Adrenal gland (tissue), 12 donors: Measurements from ENCODE around the gene FAM20A. TPM values are rescaled to one million over a fixed set of nuclear protein-coding genes. Genes with fewer than 3 reads are reported as not detected.

ENCODE experiments used
- DNase-seq, 7 donors: peaks; one replicate each; pipeline ENCODE4 v3.0.0-alpha.2; 2019 to 2020
- H3K27ac ChIP-seq, 5 donors: fragments of 200-600 bp; sonication (generic) in 4 of 5; 1 replicate in 3 of 5; 2 replicates in 2 of 5; pipeline versions ENCODE4 v1.5.1 to v1.8.0; 2016 to 2020; ENCODE audit warnings: mild to moderate bottlenecking in 1 of 5
- H3K27me3 ChIP-seq: fragments of 200-600 bp; 2 replicates; pipeline ENCODE4 v1.8.0; 2021
- H3K36me3 ChIP-seq, 2 donors: fragments of 200-600 bp; replicated peaks in 1 of 2; 1 replicate in 1 of 2; 2 replicates in 1 of 2; pipeline versions ENCODE4 v1.5.1 to v1.8.0; 2018 to 2022
- H3K4me1 ChIP-seq, 2 donors: fragments of 200-600 bp; replicated peaks in 1 of 2; 1 replicate in 1 of 2; 2 replicates in 1 of 2; pipeline versions ENCODE4 v1.5.1 to v1.8.0; 2018 to 2021
- H3K4me3 ChIP-seq, 4 donors: fragments of 200-600 bp; sonication (generic) in 3 of 4; one replicate each; pipeline ENCODE4 v1.5.1; 2016 to 2018
- H3K9me3 ChIP-seq, 3 donors: fragments of 200-600 bp; sonication (generic) in 1 of 3; replicated peaks in 1 of 3; 1 replicate in 2 of 3; 2 replicates in 1 of 3; pipeline versions ENCODE4 v1.5.1 to v1.8.0; 2016 to 2021
- CTCF ChIP-seq, 6 experiments: fragments of 450-650 bp in 4 of 6; fragments of 200-600 bp in 2 of 6; sonication (generic) in 1 of 6; IDR thresholded peaks; 1 replicate in 5 of 6; 2 replicates in 1 of 6; pipeline versions ENCODE4 v1.5.1 to v1.8.0; 2016 to 2021; ENCODE audit warnings: antibody characterized with exemption in 6 of 6, mild to moderate bottlenecking in 2 of 6, moderate library complexity in 1 of 6
- POLR2A ChIP-seq, 2 donors: fragments of 450-650 bp; IDR thresholded peaks; one replicate each; pipeline ENCODE4 v1.6.1; 2017; ENCODE audit warnings: antibody characterized with exemption in 2 of 2, mild to moderate bottlenecking in 2 of 2, moderate library complexity in 1 of 2
- WGBS, 4 donors: extraction: QIAGEN DNeasy Blood & Tissue Kit in 2 of 4; methylation state at CpG; one replicate each; pipeline versions ENCODE4 v1.1.5 to v1.1.7; 2013 to 2017; 5-methylcytosine and 5-hydroxymethylcytosine counted together
- intact Hi-C, 2 donors: fragments of 100-400 bp; cut with DNase I; formaldehyde crosslinking; loops; one replicate each; pipeline versions ENCODE4 v1.14.1 to v1.15.0; 2022 to 2023
- polyA plus RNA-seq, 3 donors: library from polyadenylated mRNA; stranded (reverse); fragments of 200-250 nt in 2 of 3; fragments of 350-450 nt in 1 of 3; fragmentation: Illumina TruSeq in 1 of 3; extraction: RNeasy Lipid Tissue Mini Kit (QIAGEN cat#74804) in 1 of 3; gene quantifications; one replicate each; pipeline ENCODE4 v1.2.3, GENCODE V29; 2013 to 2014
- total RNA-seq, 9 donors: library from RNA; depleted of rRNA in 4 of 9; stranded (reverse); fragments of >200 nt in 4 of 9; fragments of 120-200 nt in 1 of 9; fragmentation: NEBNext Ultra II Directional in 1 of 9; extraction: Animal tissue kit (Norgen Biotek cat#: 25700) in 1 of 9; gene quantifications; one replicate each; pipeline versions ENCODE4 v1.1.0 to v1.2.4, GENCODE V29; 2013 to 2023
- donor health status: healthy with polysubstance abuse.
- donor health status: Bipolar disorder and iron deficiency.
- donor health status: DM: yes; HTN: yes; CAD: no.
- donor health status: DM: no; HTN: no; CAD: no.
- donor health status: DM: no; HTN: no; CAD: no.
- donor health status: DM: yes; HTN: yes; CAD: no.

FAM20A gene
- total and polyA plus RNA-seq, 12 donors: 0.67 to 25.9 (median 8.1) TPM

GRCh38 chr17:68542698-68543463 is 58.3 kb downstream of the FAM20A start:
- peaks cover 0 to 33% of the 10 kb centered on the region in 2 donors for H3K36me3 ChIP-seq
- no peak for TF ChIP-seq POLR2A (IDR thresholded peaks at IDR 0.05)
- TF ChIP-seq CTCF (IDR thresholded peaks at IDR 0.05): no peak

GRCh38 chr17:68541816-68542215 is 59.4 kb downstream of the FAM20A start:
- TF ChIP-seq CTCF (IDR thresholded peaks at IDR 0.05): no peak
- no peaks in the 10 kb centered on the region for H3K9me3 ChIP-seq
- intact Hi-C loops: no loop called here
- 84 to 94% (median 90%) methylated on average over 6 of the region's 6 CpGs for WGBS, 4 donors
- peaks cover 0 to 44% of the 10 kb centered on the region in 2 donors for H3K36me3 ChIP-seq
- peaks cover 0 to 2% of the 10 kb centered on the region in 2 donors for H3K4me1 ChIP-seq
- no peaks in the 10 kb centered on the region for H3K27me3 ChIP-seq
- H3K4me3 ChIP-seq: no peak overlapping the region
- H3K27ac ChIP-seq: no peak overlapping the region
- DNase-seq: no peak

More at GRCh38 chr17:68542698-68543463, 58.3 kb downstream of the FAM20A start:
- intact Hi-C loops: no loop called here
- no peak for DNase-seq
- H3K9me3 ChIP-seq: no peaks in the 10 kb centered on the region
- H3K4me3 ChIP-seq: no peak overlapping the region
- 94 to 97% (median 97%) methylated on average over 13 of the region's 13 CpGs for WGBS, 4 donors
- H3K4me1 ChIP-seq: no peaks in the 10 kb centered on the region
- no peak overlapping the region for H3K27ac ChIP-seq
- no peaks in the 10 kb centered on the region for H3K27me3 ChIP-seq

- intact Hi-C loops: no loop called here
- Histone ChIP-seq H3K27me3 (no peaks in the 10 kb centered on the region), H3K4me1 (peaks cover 0 to 10% of the 10 kb centered on the region in 2 donors), H3K27ac (no peak overlapping the region), H3K9me3 (no peaks in the 10 kb centered on the region), H3K36me3 (peaks cover 0 to 46% of the 10 kb centered on the region in 2 donors), H3K4me3 (no peak overlapping the region)
- WGBS, 4 donors: 89 to 95% (median 91%) methylated on average over 4 to 8 of the region's 8 CpGs
- no peak for TF ChIP-seq CTCF (IDR thresholded peaks at IDR 0.05)
- TF ChIP-seq POLR2A (IDR thresholded peaks at IDR 0.05): no peak
- DNase-seq: no peak
These were observed 60.2 kb downstream of the FAM20A start for GRCh38 chr17:68540981-68541380.

- Histone ChIP-seq H3K27ac (no peak overlapping the region), H3K4me1 (peaks cover 0 to 15% of the 10 kb centered on the region in 2 donors), H3K36me3 (peaks cover 0 to 55% of the 10 kb centered on the region in 2 donors), H3K27me3 (no peaks in the 10 kb centered on the region), H3K4me3 (no peak overlapping the region), H3K9me3 (no peaks in the 10 kb centered on the region)
- no peak for TF ChIP-seq POLR2A (IDR thresholded peaks at IDR 0.05)
- peak in 2 of 6 experiments; percentile 8 to 20 for TF ChIP-seq CTCF (IDR thresholded peaks at IDR 0.05)
- 71 to 73% (median 72%) methylated on average over 18 to 20 of the region's 20 CpGs for WGBS, 4 donors
- no peak for DNase-seq
- intact Hi-C loops: loop anchor here (5.0 to 10.0 kb wide), 2 partner anchors 215 to 222 kb away; no protein-coding TSS in a partner anchor
These were observed 61.4 kb downstream of the FAM20A start for GRCh38 chr17:68539548-68540467.
